LNCaP clone FGC (cell line): ENCODE results near the gene RAB11FIP2.

Source experiments
- DNase-seq: peaks from one replicate; pipeline ENCODE4 v3.0.0-alpha.2; 2011; ENCODE audit warnings: low read depth
- H3K4me3 ChIP-seq: 2 replicates; pipeline ENCODE4 v1.5.1; 2011; ENCODE audit warnings: mild to moderate bottlenecking, low read depth, low read length, control low read depth
- TF ChIP-seq, protein P1 (sequence below): IDR thresholded peaks from 2 replicates; pipeline ENCODE4 v1.5.1; 2012; ENCODE audit warnings: mild to moderate bottlenecking; ENCODE audit not compliant: control insufficient read depth, insufficient read depth; ENCODE audit errors: extremely low read depth

The RAB11FIP2 gene

DNA sequence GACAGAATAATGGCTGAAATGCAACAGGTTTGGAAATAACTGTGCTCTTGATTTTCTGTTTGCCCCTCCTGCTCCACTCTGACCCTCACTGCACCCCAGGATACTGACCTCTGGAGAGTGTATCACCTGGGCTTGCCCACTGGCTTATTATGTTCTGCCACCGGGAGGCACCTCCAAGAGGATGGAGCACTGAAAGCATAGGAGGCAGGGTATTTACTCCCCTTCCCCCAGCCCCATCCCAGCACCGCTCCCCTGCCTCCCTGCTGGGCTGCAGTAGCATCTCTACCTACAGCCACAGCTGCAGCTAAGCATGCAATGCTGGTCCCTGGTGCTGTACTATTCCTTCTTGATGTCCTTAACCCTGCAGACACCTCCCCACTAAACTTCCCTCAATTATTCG lies 26.4 kb downstream of the RAB11FIP2 start:
- no peak for DNase-seq
- TF ChIP-seq, protein P1, sequence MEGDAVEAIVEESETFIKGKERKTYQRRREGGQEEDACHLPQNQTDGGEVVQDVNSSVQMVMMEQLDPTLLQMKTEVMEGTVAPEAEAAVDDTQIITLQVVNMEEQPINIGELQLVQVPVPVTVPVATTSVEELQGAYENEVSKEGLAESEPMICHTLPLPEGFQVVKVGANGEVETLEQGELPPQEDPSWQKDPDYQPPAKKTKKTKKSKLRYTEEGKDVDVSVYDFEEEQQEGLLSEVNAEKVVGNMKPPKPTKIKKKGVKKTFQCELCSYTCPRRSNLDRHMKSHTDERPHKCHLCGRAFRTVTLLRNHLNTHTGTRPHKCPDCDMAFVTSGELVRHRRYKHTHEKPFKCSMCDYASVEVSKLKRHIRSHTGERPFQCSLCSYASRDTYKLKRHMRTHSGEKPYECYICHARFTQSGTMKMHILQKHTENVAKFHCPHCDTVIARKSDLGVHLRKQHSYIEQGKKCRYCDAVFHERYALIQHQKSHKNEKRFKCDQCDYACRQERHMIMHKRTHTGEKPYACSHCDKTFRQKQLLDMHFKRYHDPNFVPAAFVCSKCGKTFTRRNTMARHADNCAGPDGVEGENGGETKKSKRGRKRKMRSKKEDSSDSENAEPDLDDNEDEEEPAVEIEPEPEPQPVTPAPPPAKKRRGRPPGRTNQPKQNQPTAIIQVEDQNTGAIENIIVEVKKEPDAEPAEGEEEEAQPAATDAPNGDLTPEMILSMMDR = no peak
- H3K4me3 ChIP-seq = no peak overlapping the region

DNA sequence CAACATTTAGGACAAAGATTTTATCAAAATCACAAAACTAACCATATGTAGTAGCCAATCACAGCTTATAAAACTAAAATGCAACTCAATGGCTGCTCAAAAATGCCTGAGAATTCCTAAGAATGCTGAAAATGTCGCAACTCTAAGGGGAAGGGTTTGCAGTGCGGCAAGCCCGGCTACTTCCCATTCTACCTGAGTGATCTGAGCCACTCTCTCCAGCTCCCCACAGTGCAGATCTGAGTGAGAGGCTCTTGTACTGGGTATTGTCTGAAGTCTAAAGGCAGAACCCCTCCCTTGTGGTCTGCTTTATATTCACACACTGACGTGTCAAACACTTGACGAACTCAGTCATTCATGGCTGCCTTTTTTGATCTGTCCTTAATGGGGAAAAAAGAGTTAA lies 28.9 kb downstream of the RAB11FIP2 start:
- TF ChIP-seq, protein P1 = no peak
- no peak overlapping the region for H3K4me3 ChIP-seq
- no peak for DNase-seq

DNA sequence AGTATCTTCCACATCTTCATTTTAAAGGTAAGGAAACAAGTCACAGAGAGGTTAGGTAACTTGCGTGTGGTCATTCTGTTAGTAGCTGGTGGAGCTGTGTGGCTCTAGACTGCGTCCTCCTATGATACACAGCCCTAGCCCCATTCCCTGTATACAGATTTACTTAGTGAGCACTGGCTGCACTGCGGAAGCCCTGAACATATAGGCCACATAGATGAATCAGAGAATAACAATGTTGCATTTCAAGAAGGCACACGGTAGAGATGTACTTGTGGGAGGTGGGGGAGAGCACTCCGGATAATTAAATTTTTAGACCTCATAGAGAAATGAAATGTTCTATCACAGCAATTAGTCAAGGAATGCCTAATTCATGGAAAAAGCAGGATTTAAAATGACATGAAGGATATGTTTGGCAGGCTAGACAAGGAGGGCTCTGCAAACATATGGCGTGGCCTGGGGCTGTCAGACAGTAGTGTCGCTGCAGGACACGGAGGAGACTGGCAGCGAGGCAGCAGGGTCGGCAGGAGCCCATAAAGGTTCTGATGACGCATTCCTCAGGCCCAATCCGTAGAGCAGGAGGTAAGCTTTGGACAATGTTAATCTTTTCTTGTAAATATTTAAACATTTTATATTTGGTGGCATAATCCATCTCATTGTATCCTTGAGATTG lies 29.5 kb downstream of the RAB11FIP2 start:
- H3K4me3 ChIP-seq = no peak overlapping the region
- TF ChIP-seq, protein P1 = no peak
- no peak for DNase-seq

DNA sequence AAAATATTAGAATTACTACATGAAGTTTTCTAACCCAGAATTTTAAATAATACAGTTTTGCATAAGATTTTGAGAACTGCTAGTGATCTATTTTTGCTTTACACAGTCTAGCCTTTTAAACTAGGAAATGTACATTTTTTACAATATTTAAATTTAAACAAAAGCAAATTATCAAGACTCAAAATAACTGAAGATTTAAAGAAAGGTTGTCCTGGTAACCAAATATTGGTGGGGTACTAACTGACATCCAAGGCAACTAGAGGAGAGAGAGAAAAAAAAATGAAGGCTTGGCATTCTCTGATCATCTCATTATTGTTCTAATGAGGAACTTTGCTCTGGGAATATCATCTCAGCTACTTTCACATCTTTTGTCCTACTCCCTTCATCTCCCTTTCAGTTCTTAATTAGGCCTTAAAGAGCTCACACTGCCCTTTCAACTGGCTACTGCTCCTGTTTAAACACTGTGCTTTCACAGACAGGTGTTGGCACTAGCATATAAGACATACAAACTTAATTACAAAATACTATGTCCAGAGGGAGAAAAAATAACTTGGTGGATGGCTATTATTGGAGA lies 33.7 kb downstream of the RAB11FIP2 start:
- H3K4me3 ChIP-seq = no peak overlapping the region
- TF ChIP-seq, protein P1 = no peak
- DNase-seq = no peak

DNA sequence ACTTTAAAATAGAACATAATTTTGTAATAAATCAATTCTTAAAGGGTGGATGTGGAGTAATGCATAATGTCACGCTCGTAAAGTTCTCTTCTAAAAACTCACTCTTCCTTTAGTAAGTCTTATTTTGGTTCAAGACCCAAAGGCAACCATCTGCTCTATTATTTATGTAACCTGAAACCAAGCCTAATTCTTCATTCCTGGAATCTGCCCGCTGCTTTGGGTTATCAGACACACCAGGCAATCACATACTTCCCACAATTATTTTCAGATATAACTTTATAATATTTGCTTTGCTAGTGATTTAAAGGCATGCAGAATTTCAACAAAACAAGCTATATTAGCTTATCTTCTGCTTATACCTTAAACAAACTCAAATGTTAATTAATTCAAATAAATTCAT lies 39.0 kb downstream of the RAB11FIP2 start:
- TF ChIP-seq, protein P1 = no peak
- no peak for DNase-seq

DNA sequence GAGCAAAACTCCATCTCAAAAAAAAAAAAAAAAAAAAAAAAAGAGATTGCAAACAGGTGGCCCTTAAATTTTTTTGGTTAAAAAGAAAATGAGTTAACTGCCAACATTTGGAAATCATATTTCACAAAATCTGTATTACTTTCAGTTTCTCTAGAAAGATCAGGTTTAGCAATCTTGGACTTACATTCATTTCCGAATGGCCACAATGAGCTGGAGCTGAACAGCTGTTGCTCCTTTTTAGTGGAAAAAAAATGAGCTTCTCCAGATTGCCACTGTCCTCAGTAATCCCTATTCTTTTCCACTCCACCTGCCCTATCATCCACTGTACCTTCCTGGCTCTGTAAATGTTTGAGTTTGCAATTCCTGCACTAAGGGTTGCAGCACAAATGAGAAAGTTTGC lies 43.6 kb downstream of the RAB11FIP2 start:
- no peak overlapping the region for H3K4me3 ChIP-seq

More for the DNA sequence above, 39.0 kb downstream of the RAB11FIP2 start:
- no peak overlapping the region for H3K4me3 ChIP-seq

More for the DNA sequence above, 43.6 kb downstream of the RAB11FIP2 start:
- no peak for DNase-seq
- TF ChIP-seq, protein P1 = no peak
